Measurements from ENCODE around the gene PAF1. TPM values are rescaled to one million over a fixed set of nuclear protein-coding genes. Genes with fewer than 3 reads are reported as not detected.

PAF1 gene
- polyA plus RNA-seq, 2 of the 4 experiments (the other 2 are of a cell fraction): 103 to 110 TPM

DNA sequence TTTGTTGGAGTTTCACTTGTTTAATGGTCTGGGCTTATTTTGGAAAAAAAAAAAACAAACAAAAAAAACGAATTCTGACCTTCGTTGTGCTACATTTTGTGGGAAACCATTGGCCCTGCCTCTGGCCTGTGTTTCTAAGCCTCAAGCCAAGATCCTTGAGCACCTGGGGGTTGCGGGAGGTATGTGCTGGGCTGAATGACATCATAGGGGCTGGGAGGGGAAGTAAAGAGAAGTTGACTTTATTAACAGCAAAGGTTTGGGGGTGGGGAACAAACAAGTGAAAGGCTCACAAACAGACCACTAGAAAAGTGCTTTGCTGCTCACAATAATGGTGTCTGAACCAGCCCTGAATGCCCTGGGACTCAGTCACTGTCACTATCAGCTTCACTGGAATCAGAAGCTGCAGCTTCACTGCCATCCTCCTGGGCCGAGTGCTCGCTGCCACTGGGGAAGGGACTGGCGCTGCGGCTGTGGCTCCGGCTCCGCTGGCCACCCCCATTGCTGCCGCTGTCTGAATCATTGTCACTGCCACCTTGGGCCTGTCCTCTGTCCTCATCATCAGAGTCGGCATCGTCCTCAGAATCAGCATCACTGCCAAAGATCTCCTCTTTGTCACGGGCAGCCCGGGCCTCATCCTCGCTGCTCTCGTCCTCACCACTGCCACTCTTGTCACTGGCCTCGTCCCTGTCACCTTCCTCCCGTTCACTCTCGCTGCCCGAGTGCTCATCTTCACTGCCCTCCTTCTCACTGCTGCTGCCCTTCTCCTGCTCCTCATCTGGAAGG, 5.1 kb downstream of the PAF1 start:
- no peak overlapping the region for H3K4me3 ChIP-seq
- no peak for ATAC-seq
- peak; percentile 90 for FAIRE-seq
- no peak for DNase-seq (ENCODE audit: low read depth in 1 of 2, low spot score in 1 of 2)
- no peak overlapping the region for H3K27ac ChIP-seq
- TF ChIP-seq POLR2A (IDR thresholded peaks at IDR 0.05; ENCODE audit: low read length) (no peak), ATOH8 (CRISPR knock-in tag; IDR thresholded peaks at IDR 0.05; ENCODE audit: low read depth) (no peak), HMGXB4 (CRISPR knock-in tag; IDR thresholded peaks at IDR 0.05; ENCODE audit: borderline replicate concordance) (no peak), TP53 (CRISPR knock-in tag; IDR thresholded peaks at IDR 0.05) (no peak), ELK1 (IDR thresholded peaks at IDR 0.05; ENCODE audit: low read depth, low read length) (no peak), EHMT2 (IDR thresholded peaks at IDR 0.05; ENCODE audit: low read depth) (no peak), ZC3H11A (IDR thresholded peaks at IDR 0.05) (no peak), POLR2AphosphoS2 (conservative IDR thresholded peaks at IDR 0.05; ENCODE audit: low read length) (no peak; the same call in none of the 2 replicates), FOSL2 (IDR thresholded peaks at IDR 0.05) (no peak), FOSL2 (CRISPR knock-in tag; IDR thresholded peaks at IDR 0.05) (no peak), RAD21 (conservative IDR thresholded peaks at IDR 0.05 in 1 of 2, IDR thresholded peaks at IDR 0.05 in 1 of 2) (no peak), FOXS1 (CRISPR knock-in tag; IDR thresholded peaks at IDR 0.05) (no peak), CBX2 (IDR thresholded peaks at IDR 0.05; ENCODE audit: borderline replicate concordance, low read depth) (no peak), JUNB (IDR thresholded peaks at IDR 0.05) (no peak), HOXB5 (CRISPR knock-in tag; IDR thresholded peaks at IDR 0.05) (no peak), NR3C1 (IDR thresholded peaks at IDR 0.05) (no peak), NPAS2 (CRISPR knock-in tag; IDR thresholded peaks at IDR 0.05; ENCODE audit: borderline replicate concordance) (no peak), RNF2 (IDR thresholded peaks at IDR 0.05; ENCODE audit: borderline replicate concordance, low read depth) (no peak)
- TF ChIP-seq, protein P1, sequence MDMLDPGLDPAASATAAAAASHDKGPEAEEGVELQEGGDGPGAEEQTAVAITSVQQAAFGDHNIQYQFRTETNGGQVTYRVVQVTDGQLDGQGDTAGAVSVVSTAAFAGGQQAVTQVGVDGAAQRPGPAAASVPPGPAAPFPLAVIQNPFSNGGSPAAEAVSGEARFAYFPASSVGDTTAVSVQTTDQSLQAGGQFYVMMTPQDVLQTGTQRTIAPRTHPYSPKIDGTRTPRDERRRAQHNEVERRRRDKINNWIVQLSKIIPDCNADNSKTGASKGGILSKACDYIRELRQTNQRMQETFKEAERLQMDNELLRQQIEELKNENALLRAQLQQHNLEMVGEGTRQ (IDR thresholded peaks at IDR 0.05): no peak
- TF ChIP-seq, protein P2, sequence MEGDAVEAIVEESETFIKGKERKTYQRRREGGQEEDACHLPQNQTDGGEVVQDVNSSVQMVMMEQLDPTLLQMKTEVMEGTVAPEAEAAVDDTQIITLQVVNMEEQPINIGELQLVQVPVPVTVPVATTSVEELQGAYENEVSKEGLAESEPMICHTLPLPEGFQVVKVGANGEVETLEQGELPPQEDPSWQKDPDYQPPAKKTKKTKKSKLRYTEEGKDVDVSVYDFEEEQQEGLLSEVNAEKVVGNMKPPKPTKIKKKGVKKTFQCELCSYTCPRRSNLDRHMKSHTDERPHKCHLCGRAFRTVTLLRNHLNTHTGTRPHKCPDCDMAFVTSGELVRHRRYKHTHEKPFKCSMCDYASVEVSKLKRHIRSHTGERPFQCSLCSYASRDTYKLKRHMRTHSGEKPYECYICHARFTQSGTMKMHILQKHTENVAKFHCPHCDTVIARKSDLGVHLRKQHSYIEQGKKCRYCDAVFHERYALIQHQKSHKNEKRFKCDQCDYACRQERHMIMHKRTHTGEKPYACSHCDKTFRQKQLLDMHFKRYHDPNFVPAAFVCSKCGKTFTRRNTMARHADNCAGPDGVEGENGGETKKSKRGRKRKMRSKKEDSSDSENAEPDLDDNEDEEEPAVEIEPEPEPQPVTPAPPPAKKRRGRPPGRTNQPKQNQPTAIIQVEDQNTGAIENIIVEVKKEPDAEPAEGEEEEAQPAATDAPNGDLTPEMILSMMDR (IDR thresholded peaks at IDR 0.05): no peak
- no peak overlapping the region for H3K4me2 ChIP-seq
- 90% methylated on average over 20 of the region's 20 CpGs for WGBS (ENCODE audit: missing lambda C conversion rate)
- peaks cover 8% of the 10 kb centered on the region; the same call in 2 of the 3 replicates for H3K4me1 ChIP-seq
- no peaks in the 10 kb centered on the region for H3K9me3 ChIP-seq
- ChIA-PET POLR2A (interaction anchor here (1.0 kb wide), 1 partner anchor 12 kb away, joined by 4 read pairs; no protein-coding TSS in a partner anchor), CTCF (interaction anchor here (0.6 to 5.4 kb wide), 8 partner anchors 8 to 881 kb away, joined by 3 to 50 read pairs (median 4); partner anchors contain the start of genes MRPS12, PLEKHG2 and SARS2)
